Ascending aorta (tissue), 2 donors: ENCODE results near the gene PKD1. TPM values are rescaled to one million over a fixed set of nuclear protein-coding genes. Genes with fewer than 3 reads are reported as not detected.

ENCODE experiments used
- DNase-seq, 2 donors: peaks; one replicate each; pipeline ENCODE4 v3.0.0-alpha.2; 2019; ENCODE audit warnings: low spot score in 2 of 2
- H3K27ac ChIP-seq, 2 donors: fragments of 200-600 bp; sonication (generic); one replicate each; pipeline ENCODE4 v1.5.1; 2016 to 2017; ENCODE audit warnings: mild to moderate bottlenecking in 1 of 2
- H3K27me3 ChIP-seq: fragments of 200-600 bp; sonication (generic); one replicate; pipeline ENCODE4 v1.5.1; 2017
- H3K36me3 ChIP-seq, 2 donors: fragments of 200-600 bp; sonication (generic); one replicate each; pipeline ENCODE4 v1.5.1; 2016
- H3K4me1 ChIP-seq, 2 donors: fragments of 200-600 bp; sonication (generic); one replicate each; pipeline ENCODE4 v1.5.1; 2016 to 2017; ENCODE audit warnings: mild to moderate bottlenecking in 1 of 2
- H3K4me3 ChIP-seq, 2 donors: fragments of 200-600 bp; sonication (generic); one replicate each; pipeline ENCODE4 v1.5.1; 2016 to 2017; ENCODE audit warnings: mild to moderate bottlenecking in 1 of 2
- H3K9me3 ChIP-seq, 2 donors: fragments of 200-600 bp; sonication (generic); one replicate each; pipeline ENCODE4 v1.5.1; 2016
- intact Hi-C: fragments of 100-400 bp; cut with DNase I; formaldehyde crosslinking; loops from one replicate; pipeline ENCODE4 v1.15.1; 2023
- total RNA-seq: library from RNA; depleted of rRNA; stranded (reverse); fragments of >200 nt; gene quantifications from one replicate; pipeline ENCODE4 v1.1.0, GENCODE V29; 2016
- TF ChIP-seq, protein P1 (sequence below), 3 experiments: fragments of 200-600 bp in 2 of 3; fragments of 450-650 bp in 1 of 3; sonication (generic) in 2 of 3; IDR thresholded peaks; one replicate each; pipeline ENCODE4 v1.5.1; 2016 to 2019; ENCODE audit warnings: antibody characterized with exemption in 3 of 3, mild to moderate bottlenecking in 1 of 3, moderate library complexity in 1 of 3

PKD1 gene
- total RNA-seq, 1 donor from 2014 or later, result 551 TPM

DNA sequence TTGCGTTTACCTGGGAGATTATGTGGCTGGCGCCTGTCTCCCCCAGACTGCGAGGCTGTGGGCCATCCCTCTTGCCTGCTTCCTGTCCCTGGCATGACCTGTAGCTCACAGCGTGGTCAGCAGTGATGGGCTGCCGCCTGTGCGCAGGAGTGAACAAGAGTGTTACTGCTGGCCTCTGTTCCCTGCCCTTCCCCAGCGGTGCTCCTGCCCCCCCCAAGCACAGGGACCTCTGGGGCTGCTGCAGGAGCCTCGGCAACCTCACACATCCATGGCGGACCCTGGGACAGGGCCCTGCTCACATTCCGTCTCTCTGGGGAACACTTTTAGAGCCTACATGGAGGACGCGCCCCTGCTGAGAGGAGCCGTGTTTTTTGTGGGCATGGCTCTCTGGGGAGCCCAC lies 77.3 kb downstream of the PKD1 start:
- TF ChIP-seq, protein P1, sequence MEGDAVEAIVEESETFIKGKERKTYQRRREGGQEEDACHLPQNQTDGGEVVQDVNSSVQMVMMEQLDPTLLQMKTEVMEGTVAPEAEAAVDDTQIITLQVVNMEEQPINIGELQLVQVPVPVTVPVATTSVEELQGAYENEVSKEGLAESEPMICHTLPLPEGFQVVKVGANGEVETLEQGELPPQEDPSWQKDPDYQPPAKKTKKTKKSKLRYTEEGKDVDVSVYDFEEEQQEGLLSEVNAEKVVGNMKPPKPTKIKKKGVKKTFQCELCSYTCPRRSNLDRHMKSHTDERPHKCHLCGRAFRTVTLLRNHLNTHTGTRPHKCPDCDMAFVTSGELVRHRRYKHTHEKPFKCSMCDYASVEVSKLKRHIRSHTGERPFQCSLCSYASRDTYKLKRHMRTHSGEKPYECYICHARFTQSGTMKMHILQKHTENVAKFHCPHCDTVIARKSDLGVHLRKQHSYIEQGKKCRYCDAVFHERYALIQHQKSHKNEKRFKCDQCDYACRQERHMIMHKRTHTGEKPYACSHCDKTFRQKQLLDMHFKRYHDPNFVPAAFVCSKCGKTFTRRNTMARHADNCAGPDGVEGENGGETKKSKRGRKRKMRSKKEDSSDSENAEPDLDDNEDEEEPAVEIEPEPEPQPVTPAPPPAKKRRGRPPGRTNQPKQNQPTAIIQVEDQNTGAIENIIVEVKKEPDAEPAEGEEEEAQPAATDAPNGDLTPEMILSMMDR (IDR thresholded peaks at IDR 0.05), result no peak
- H3K36me3 ChIP-seq, result peaks cover 59 to 80% of the 10 kb centered on the region in 2 donors
- no peaks in the 10 kb centered on the region for H3K27me3 ChIP-seq
- intact Hi-C loops, result no loop called here
- no peaks in the 10 kb centered on the region for H3K4me1 ChIP-seq
- no peaks in the 10 kb centered on the region for H3K9me3 ChIP-seq
- no peak overlapping the region for H3K27ac ChIP-seq
- no peak overlapping the region for H3K4me3 ChIP-seq
- no peak for DNase-seq

DNA sequence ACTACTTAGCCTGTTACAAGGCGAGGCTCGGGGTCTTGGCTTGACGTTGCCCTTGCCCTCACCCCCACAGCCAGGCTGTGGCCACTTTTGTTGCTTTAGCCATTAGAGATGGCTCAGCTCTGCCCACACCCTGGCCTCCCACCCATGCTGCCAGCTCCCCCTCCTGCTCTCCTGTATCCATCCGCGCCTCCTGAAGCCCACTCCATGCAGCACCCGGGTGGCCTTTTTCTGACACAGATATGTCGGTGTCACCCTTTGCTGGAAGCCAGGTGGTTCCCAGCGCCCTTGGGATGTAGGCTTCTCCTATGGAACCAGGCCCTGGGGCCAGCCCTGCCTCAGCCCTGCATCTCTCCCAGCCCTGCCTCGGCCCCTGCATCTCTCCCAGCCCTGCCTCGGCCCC lies 78.3 kb downstream of the PKD1 start:
- intact Hi-C loops, result no loop called here
- TF ChIP-seq, protein P1 (IDR thresholded peaks at IDR 0.05), result no peak
- peaks cover 56 to 80% of the 10 kb centered on the region in 2 donors for H3K36me3 ChIP-seq
- H3K27ac ChIP-seq, result no peak overlapping the region
- no peaks in the 10 kb centered on the region for H3K4me1 ChIP-seq
- H3K4me3 ChIP-seq, result no peak overlapping the region
- H3K27me3 ChIP-seq, result no peaks in the 10 kb centered on the region
- H3K9me3 ChIP-seq, result no peaks in the 10 kb centered on the region
- no peak for DNase-seq

DNA sequence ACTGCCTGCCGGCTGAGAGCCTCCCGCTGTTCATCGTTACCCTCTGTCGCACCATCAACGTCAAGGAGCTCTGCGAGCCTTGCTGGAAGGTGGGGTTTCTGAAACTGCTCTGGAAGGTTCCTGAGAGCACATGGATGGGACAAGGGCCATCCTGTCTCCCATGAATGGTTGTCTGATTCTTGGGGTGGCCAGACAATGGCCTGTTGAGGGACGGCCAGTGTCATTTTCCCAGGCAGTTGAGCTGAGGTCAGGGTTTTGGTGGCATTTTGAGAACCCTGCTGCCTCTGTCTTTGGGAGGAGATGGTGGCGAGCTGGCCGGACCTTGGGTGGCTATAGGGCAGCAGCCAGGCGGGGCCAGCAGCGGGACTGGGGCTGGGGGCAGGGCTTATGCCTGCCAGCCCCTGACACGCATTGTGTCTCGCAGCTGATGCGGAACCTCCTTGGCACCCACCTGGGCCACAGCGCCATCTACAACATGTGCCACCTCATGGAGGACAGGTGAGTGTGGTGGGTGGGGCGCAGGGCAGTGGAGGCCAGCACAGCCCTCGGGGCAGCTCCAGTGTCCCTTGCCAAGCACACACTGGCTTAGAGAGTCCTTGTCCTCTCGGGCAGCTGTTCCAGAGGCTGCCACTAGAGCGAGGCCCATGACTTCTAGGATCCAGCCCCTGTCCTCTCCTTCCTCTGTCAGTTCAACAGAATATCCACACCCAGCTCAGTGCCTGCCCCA lies 78.9 kb downstream of the PKD1 start:
- TF ChIP-seq, protein P1 (IDR thresholded peaks at IDR 0.05), result no peak
- H3K9me3 ChIP-seq, result no peaks in the 10 kb centered on the region
- H3K4me3 ChIP-seq, result no peak overlapping the region
- no peaks in the 10 kb centered on the region for H3K4me1 ChIP-seq
- DNase-seq, result no peak
- no peaks in the 10 kb centered on the region for H3K27me3 ChIP-seq
- intact Hi-C loops, result no loop called here
- H3K27ac ChIP-seq, result no peak overlapping the region
- peaks cover 51 to 78% of the 10 kb centered on the region in 2 donors for H3K36me3 ChIP-seq

- Histone ChIP-seq H3K4me1 (no peaks in the 10 kb centered on the region), H3K27ac (no peak overlapping the region), H3K4me3 (no peak overlapping the region), H3K27me3 (no peaks in the 10 kb centered on the region), H3K9me3 (no peaks in the 10 kb centered on the region), H3K36me3 (peaks cover 50 to 80% of the 10 kb centered on the region in 2 donors)
- intact Hi-C loops, result no loop called here
- TF ChIP-seq, protein P1 (IDR thresholded peaks at IDR 0.05), result peak in 2 of 3 experiments; percentile 16 to 20
- DNase-seq, result no peak
These were observed 79.6 kb downstream of the PKD1 start for GRCh38 chr16:2056077-2056476.

GRCh38 chr16:2054543-2055245 lies 81.0 kb downstream of the PKD1 start:
- Histone ChIP-seq H3K4me3 (no peak overlapping the region), H3K9me3 (no peaks in the 10 kb centered on the region), H3K36me3 (peaks cover 51 to 70% of the 10 kb centered on the region in 2 donors), H3K27me3 (no peaks in the 10 kb centered on the region), H3K4me1 (no peaks in the 10 kb centered on the region), H3K27ac (no peak overlapping the region)
- intact Hi-C loops, result no loop called here
- TF ChIP-seq, protein P1 (IDR thresholded peaks at IDR 0.05), result no peak
- no peak for DNase-seq
